PC-3 (cell line): ENCODE results near the gene SRGAP2B.
"Not testable (repeated sequence)": the region's sequence is repeated elsewhere in the genome, so short reads cannot be mapped to it uniquely, and the experiment has no call there.

Experiments
- CTCF ChIP-seq: fragments of 300-600 bp; sonication (generic); conservative IDR thresholded peaks from 2 replicates; pipeline ENCODE4 v1.5.1; 2017; ENCODE audit warnings: antibody characterized with exemption, low read depth, mild to moderate bottlenecking, low read length
- EZH2 ChIP-seq: fragments of 300-600 bp; sonication (generic); IDR thresholded peaks from one replicate; pipeline ENCODE4 v1.6.1; 2017; ENCODE audit warnings: antibody characterized with exemption, mild to moderate bottlenecking, low read length; ENCODE audit not compliant: unreplicated experiment
- EZH2phosphoT487 ChIP-seq: fragments of 300-600 bp; sonication (generic); IDR thresholded peaks from 2 replicates; pipeline ENCODE4 v1.6.1; 2018; ENCODE audit warnings: mild to moderate bottlenecking, antibody characterized with exemption, low read length, borderline replicate concordance

DNA sequence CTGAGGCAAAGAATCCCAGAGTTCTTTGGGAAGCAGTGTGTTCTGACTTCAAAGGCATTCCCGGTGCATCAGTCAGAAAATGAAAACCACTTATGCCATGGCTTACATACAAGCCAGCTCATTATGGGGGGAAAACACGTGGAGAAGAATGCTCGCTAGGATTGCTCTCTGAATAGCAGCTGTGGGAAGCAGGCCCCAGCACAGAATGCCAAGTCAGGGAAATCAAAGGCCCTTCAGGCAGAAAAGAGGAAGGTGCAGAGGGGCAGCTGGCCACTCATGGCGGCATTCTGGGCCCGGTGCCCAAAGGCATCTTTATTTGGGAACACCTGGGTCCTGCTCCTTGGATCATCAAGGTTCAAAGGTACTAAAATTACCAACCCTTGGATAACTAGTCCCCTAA is 184.4 kb downstream of the SRGAP2B start:
- not testable (repeated sequence) for TF ChIP-seq CTCF, EZH2phosphoT487, EZH2
